Measurements from ENCODE around the gene MGAT1. TPM values are rescaled to one million over a fixed set of nuclear protein-coding genes. Genes with fewer than 3 reads are reported as not detected.

Gene MGAT1
- total RNA-seq (100 to 1,000 TPM in 3 of 9 donors, 10 to 100 TPM in 6; 50.9 to 162 (median 83.5) TPM), polyA plus RNA-seq (100 to 1,000 TPM in 1 of 2 donors, 10 to 100 TPM in 1; 64.5 to 199 TPM)
- long read RNA-seq, donor 1, transcript MGAT1-203 (3 exons, 3,077 nt) = minor isoform, 21 of 151 reads
- long read RNA-seq, donor 1, transcript MGAT1-201 (2 exons, 2,761 nt) = major isoform, 52 of 151 reads
- long read RNA-seq, donor 1, transcript MGAT1-204 (2 exons, 1,919 nt) = minor isoform, 5 of 151 reads
- long read RNA-seq, donor 1, partial matches to known transcripts = 2 of 151 reads
- long read RNA-seq, donor 1, other reads (novel, unspliced or antisense) = 68 of 151 reads
- long read RNA-seq, donor 2, transcript MGAT1-203 (3 exons, 3,077 nt) = minor isoform, 25 of 539 reads
- long read RNA-seq, donor 2, transcript MGAT1-201 (2 exons, 2,761 nt) = major isoform, 379 of 539 reads
- long read RNA-seq, donor 2, transcript MGAT1-204 (2 exons, 1,919 nt) = minor isoform, 6 of 539 reads
- long read RNA-seq, donor 2, partial matches to known transcripts = 5 of 539 reads
- long read RNA-seq, donor 2, other reads (novel, unspliced or antisense) = 110 of 539 reads
- long read RNA-seq, donor 3, transcript MGAT1-203 (3 exons, 3,077 nt) = minor isoform, 27 of 162 reads
- long read RNA-seq, donor 3, transcript MGAT1-204 (2 exons, 1,919 nt) = minor isoform, 5 of 162 reads
- long read RNA-seq, donor 3, transcript MGAT1-201 (2 exons, 2,761 nt) = major isoform, 63 of 162 reads
- long read RNA-seq, donor 3, partial matches to known transcripts = 1 of 162 reads
- long read RNA-seq, donor 3, other reads (novel, unspliced or antisense) = 58 of 162 reads

DNA sequence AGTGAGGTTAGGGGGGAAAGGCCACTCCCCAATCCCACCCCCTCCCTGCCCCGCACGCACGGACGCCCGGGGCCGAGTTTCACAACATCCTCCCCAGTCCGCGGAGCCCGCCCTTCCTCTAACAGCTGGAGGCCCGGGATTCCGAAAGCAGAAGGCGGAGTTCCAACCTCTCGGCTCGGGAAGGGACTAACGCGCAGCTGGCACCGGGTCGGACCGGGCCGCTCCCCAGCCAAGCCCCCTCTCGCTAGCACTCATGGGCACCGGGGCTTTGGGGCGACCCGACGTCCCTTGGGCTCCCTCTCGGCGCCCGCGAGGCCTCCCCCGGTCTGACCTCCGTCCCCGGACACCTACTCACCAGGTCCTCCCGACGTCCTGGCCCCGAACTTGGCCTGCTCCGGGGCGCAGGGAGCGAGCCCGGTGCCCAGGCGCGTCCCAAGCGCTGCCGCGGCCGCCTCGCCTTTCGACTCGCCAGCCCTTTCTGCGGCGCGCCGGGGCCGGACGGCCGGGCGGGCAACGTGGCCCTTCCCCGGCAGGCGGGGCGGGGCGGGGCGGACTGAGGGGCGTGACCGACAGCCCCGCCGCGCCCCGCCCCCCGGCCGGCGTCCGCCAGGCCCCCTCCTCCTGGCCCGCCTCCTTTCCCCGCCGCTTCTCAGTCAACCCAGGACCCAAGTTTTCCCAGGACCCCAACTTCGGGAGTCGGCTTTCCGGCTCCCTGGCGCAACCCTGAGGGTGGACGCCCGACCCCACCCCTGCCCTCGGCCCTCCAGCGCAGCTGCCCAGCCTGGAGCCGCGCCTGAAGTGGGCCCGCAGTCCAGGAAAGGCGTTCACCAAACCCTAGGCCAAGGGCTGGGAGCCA, at the start of gene MGAT1:
Gene MGAT1, minus strand, starts transcription at position 482 of the 856 bp plus-strand sequence. CDS start 9,835 bp downstream, outside the sequence.
- Histone ChIP-seq H3K36me3 (peaks cover 0 to 51% (median 5%) of the 10 kb centered on the region in 9 donors), H3K27ac (peak within 1 kb of the TSS; percentile 94 to 100 (median 99)), H3K4me1 (peaks cover 32 to 93% (median 71%) of the 10 kb centered on the region in 12 donors), H3K9me3 (no peaks in the 10 kb centered on the region), H3K4me3 (peak within 1 kb of the TSS; percentile 89 to 99 (median 96)), H3K27me3 (no peaks in the 10 kb centered on the region)
- ATAC-seq = peak; percentile 49 to 92 (median 84)
- intact Hi-C loops (cut with DNase I) = loop anchor here in 6 of 10 donors (1.0 to 10.0 kb wide), 8 partner anchors 8 to 442 kb away; partner anchors contain the start of genes ZFP62 (in 4 of the 6), BTNL9 (in 2 of the 6) and RACK1 (in 1 of the 6)
- peak; percentile 22 to 86 for TF ChIP-seq POLR2A (IDR thresholded peaks at IDR 0.05)
- TF ChIP-seq, protein P1, sequence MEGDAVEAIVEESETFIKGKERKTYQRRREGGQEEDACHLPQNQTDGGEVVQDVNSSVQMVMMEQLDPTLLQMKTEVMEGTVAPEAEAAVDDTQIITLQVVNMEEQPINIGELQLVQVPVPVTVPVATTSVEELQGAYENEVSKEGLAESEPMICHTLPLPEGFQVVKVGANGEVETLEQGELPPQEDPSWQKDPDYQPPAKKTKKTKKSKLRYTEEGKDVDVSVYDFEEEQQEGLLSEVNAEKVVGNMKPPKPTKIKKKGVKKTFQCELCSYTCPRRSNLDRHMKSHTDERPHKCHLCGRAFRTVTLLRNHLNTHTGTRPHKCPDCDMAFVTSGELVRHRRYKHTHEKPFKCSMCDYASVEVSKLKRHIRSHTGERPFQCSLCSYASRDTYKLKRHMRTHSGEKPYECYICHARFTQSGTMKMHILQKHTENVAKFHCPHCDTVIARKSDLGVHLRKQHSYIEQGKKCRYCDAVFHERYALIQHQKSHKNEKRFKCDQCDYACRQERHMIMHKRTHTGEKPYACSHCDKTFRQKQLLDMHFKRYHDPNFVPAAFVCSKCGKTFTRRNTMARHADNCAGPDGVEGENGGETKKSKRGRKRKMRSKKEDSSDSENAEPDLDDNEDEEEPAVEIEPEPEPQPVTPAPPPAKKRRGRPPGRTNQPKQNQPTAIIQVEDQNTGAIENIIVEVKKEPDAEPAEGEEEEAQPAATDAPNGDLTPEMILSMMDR (IDR thresholded peaks at IDR 0.05) = no peak
- peak; percentile 93 to 94 (median 93) for DNase-seq
- 0 to 1% (median 1%) methylated on average over 36 to 87 of the region's 87 CpGs for WGBS, 4 donors

DNA sequence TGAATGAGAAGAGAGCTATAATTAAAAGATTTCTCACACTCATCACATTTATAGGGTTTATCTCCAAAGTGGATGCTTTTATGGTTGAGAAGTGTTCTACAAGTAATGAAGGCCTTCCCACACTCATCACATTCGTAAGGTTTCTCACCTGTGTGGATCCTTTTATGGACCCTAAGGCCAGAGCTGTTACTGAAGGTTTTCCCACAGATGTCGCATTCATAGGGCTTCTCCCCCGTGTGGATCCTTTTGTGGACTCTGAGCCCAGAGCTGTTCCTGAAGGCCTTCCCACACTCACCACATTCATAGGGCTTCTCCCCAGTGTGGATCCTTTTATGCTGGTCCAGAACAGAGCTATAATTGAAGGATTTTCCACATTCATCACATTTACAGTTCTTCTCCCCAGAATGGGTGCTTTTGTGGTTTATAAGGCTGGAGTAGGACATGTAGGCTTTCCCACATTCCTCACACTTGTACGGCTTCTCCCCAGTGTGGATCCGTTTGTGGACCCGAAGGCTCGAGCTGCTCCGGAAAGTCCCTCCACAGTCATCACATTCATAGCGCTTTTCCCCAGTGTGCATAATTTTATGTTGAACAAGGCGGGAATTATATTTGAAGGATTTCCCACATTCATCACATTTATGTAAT, 48.0 kb upstream of the MGAT1 start:
- WGBS, 4 donors = 96 to 98% (median 97%) methylated on average over 10 of the region's 10 CpGs
- TF ChIP-seq, protein P1 (IDR thresholded peaks at IDR 0.05) = no peak
- TF ChIP-seq POLR2A (IDR thresholded peaks at IDR 0.05) = no peak
- ATAC-seq = no peak
- H3K4me1 ChIP-seq = peaks cover 0 to 16% (median 5%) of the 10 kb centered on the region in 12 donors
- intact Hi-C loops (cut with DNase I) = no loop called here
- H3K27ac ChIP-seq = no peak overlapping the region
- DNase-seq = no peak
- H3K4me3 ChIP-seq = no peak overlapping the region
- H3K36me3 ChIP-seq = peaks cover 8 to 60% (median 47%) of the 10 kb centered on the region in 9 donors
- H3K27me3 ChIP-seq = no peaks in the 10 kb centered on the region
- H3K9me3 ChIP-seq = peaks cover 0 to 36% (median 1%) of the 10 kb centered on the region in 12 donors

DNA sequence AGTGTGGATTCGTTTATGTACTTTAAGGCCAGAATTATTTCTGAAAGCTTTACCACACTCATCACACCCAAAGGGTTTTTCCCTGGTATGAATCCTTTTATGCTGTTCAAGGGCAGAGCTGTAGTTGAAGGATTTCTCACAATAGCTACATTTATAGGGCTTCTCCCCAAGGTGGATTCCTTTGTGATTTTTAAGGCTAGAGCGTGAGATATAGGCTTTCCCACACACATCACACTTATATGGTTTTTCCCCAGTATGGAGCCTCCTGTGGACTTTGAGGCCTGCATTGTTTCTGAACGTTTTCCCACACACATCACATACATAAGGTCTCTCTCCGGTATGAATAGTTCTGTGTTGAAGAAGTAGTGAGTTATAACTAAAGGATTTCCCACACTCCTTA, 47.2 kb upstream of the MGAT1 start:
- H3K9me3 ChIP-seq = peaks cover 0 to 36% (median 1%) of the 10 kb centered on the region in 12 donors
- peaks cover 0 to 16% (median 5%) of the 10 kb centered on the region in 12 donors for H3K4me1 ChIP-seq
- no peak for ATAC-seq
- no peak overlapping the region for H3K27ac ChIP-seq
- WGBS, 4 donors = 96 to 99% (median 96%) methylated on average over 4 of the region's 4 CpGs
- intact Hi-C loops (cut with DNase I) = no loop called here
- TF ChIP-seq, protein P1 (IDR thresholded peaks at IDR 0.05) = no peak
- no peak for TF ChIP-seq POLR2A (IDR thresholded peaks at IDR 0.05)
- no peaks in the 10 kb centered on the region for H3K27me3 ChIP-seq
- no peak overlapping the region for H3K4me3 ChIP-seq
- DNase-seq = no peak
- peaks cover 8 to 53% (median 40%) of the 10 kb centered on the region in 9 donors for H3K36me3 ChIP-seq
